Endothelial cell of hepatic sinusoid (primary cell): ENCODE measurements around the gene ZBTB39.
"Not testable (repeated sequence)": the region's sequence is repeated elsewhere in the genome, so short reads cannot be mapped to it uniquely, and the experiment has no call there.

ENCODE experiments used
- in situ Hi-C: cut with HindIII; loops from 2 replicates; pipeline ENCODE4 v1.10.0; 2017; ENCODE audit warnings: low sequenced_read_pairs

ZBTB39 gene

GRCh38 chr12:56982578-56983236 is 23.6 kb downstream of the ZBTB39 start:
- in situ Hi-C loops: loop anchor here (10.0 kb wide), 1 partner anchor 228 kb away; the partner anchor contains the start of gene PRIM1

GRCh38 chr12:56980941-56981530 is 25.3 kb downstream of the ZBTB39 start:
- in situ Hi-C loops: loop anchor here (10.0 kb wide), 1 partner anchor 226 kb away; the partner anchor contains the start of gene PRIM1

GRCh38 chr12:56980268-56980667 is 26.1 kb downstream of the ZBTB39 start:
- in situ Hi-C loops: loop anchor here (10.0 kb wide), 1 partner anchor 225 kb away; the partner anchor contains the start of gene PRIM1

GRCh38 chr12:56979628-56980027 is 26.7 kb downstream of the ZBTB39 start:
- in situ Hi-C loops: loop anchor here (10.0 kb wide), 1 partner anchor 225 kb away; the partner anchor contains the start of gene PRIM1

GRCh38 chr12:56978397-56979138 is 27.8 kb downstream of the ZBTB39 start:
- in situ Hi-C loops: no loop called here

GRCh38 chr12:56977361-56977760 is 29.0 kb downstream of the ZBTB39 start:
- in situ Hi-C loops: not testable (repeated sequence)

- in situ Hi-C loops: not testable (repeated sequence)
Measured at GRCh38 chr12:56974224-56974623, 32.1 kb downstream of the ZBTB39 start.

- in situ Hi-C loops: not testable (repeated sequence)
Measured at GRCh38 chr12:56968910-56969309, 37.4 kb downstream of the ZBTB39 start.

- in situ Hi-C loops: not testable (repeated sequence)
Measured at GRCh38 chr12:56965997-56966642, 40.2 kb downstream of the ZBTB39 start.

- in situ Hi-C loops: not testable (repeated sequence)
Measured at GRCh38 chr12:56965124-56965523, 41.2 kb downstream of the ZBTB39 start.

GRCh38 chr12:56963557-56963956 is 42.8 kb downstream of the ZBTB39 start:
- in situ Hi-C loops: not testable (repeated sequence)

- in situ Hi-C loops: not testable (repeated sequence)
Measured at GRCh38 chr12:56962247-56962646, 44.1 kb downstream of the ZBTB39 start.

- in situ Hi-C loops: no loop called here
Measured at GRCh38 chr12:56958422-56958821, 47.9 kb downstream of the ZBTB39 start.

GRCh38 chr12:56957229-56958052 is 48.9 kb downstream of the ZBTB39 start, which contains the start of gene RDH16:
Gene RDH16, minus strand, starts transcription at chr12:56957608. Its CDS starts 146 bp downstream, at chr12:56957462.
- in situ Hi-C loops: no loop called here

- in situ Hi-C loops: no loop called here
Measured at GRCh38 chr12:56955631-56956256, 50.6 kb downstream of the ZBTB39 start.

GRCh38 chr12:56954958-56955355 is 51.4 kb downstream of the ZBTB39 start:
- in situ Hi-C loops: no loop called here

- in situ Hi-C loops: no loop called here
Measured at GRCh38 chr12:56954057-56954957, 52.0 kb downstream of the ZBTB39 start.

- in situ Hi-C loops: no loop called here
Measured at GRCh38 chr12:56953314-56953713, 53.0 kb downstream of the ZBTB39 start.
